ENCODE results near the gene GALNT10. TPM values are rescaled to one million over a fixed set of nuclear protein-coding genes. Genes with fewer than 3 reads are reported as not detected.

The GALNT10 gene
- total RNA-seq, 2 experiments from 2014 or later, result 12.9 to 15.2 TPM

DNA sequence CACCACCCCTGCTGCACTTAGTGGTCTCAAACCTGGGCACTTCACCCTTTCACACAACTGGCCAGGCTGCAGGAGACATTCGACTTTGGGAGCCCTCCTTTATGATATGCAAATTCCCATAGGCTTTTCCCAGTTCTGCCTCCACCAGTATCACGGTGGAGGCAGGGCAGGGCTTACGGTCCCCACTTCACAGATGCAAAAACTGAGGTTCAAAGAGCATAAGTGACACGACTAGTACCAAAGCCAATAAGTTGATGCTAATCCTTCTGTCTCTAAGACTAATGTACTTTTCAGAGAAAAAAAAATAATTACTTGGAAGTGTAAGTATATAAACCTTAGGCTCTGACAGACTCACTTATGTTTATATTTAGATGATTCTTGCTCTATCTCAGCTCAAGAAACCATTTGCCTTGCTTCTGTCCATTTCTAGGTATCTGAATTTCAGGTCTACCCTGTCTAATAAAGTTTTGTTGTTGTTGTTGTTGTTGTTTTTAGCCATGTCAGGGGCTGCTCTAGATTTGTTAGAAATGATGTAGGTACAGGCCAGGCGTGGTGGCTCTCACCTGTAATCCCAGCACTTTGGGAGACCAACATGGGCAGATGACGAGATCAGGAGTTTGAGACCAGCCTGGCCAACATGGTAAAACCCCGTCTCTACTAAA, 10.7 kb downstream of the GALNT10 start:
- peaks cover 13% of the 10 kb centered on the region for H3K36me3 Mint-ChIP-seq (ENCODE audit: low read depth)
- intact Hi-C loops (cut with micrococcal nuclease), result no loop called here
- peak overlapping the region; percentile 17 for H3K27ac Mint-ChIP-seq
- ATAC-seq (no peak), DNase-seq (no peak)
- ChIA-PET CTCF (interaction anchor here (1.2 to 3.6 kb wide), 3 partner anchors 10 to 165 kb away, joined by 3 to 14 read pairs (median 7); partner anchors contain the start of gene GALNT10), POLR2A (interaction anchor here (1.0 to 3.0 kb wide), 2 partner anchors 11 to 14 kb away, joined by 3 to 18 read pairs; partner anchors contain the start of gene GALNT10)
- H3K27me3 Mint-ChIP-seq, result no peaks in the 10 kb centered on the region
- H3K9me3 Mint-ChIP-seq, result no peaks in the 10 kb centered on the region
- peaks cover 76% of the 10 kb centered on the region for H3K4me1 Mint-ChIP-seq (ENCODE audit: low read depth)
- TF ChIP-seq, protein P1, sequence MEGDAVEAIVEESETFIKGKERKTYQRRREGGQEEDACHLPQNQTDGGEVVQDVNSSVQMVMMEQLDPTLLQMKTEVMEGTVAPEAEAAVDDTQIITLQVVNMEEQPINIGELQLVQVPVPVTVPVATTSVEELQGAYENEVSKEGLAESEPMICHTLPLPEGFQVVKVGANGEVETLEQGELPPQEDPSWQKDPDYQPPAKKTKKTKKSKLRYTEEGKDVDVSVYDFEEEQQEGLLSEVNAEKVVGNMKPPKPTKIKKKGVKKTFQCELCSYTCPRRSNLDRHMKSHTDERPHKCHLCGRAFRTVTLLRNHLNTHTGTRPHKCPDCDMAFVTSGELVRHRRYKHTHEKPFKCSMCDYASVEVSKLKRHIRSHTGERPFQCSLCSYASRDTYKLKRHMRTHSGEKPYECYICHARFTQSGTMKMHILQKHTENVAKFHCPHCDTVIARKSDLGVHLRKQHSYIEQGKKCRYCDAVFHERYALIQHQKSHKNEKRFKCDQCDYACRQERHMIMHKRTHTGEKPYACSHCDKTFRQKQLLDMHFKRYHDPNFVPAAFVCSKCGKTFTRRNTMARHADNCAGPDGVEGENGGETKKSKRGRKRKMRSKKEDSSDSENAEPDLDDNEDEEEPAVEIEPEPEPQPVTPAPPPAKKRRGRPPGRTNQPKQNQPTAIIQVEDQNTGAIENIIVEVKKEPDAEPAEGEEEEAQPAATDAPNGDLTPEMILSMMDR (IDR thresholded peaks at IDR 0.05), result no peak
- H3K4me3 Mint-ChIP-seq, result no peak overlapping the region

DNA sequence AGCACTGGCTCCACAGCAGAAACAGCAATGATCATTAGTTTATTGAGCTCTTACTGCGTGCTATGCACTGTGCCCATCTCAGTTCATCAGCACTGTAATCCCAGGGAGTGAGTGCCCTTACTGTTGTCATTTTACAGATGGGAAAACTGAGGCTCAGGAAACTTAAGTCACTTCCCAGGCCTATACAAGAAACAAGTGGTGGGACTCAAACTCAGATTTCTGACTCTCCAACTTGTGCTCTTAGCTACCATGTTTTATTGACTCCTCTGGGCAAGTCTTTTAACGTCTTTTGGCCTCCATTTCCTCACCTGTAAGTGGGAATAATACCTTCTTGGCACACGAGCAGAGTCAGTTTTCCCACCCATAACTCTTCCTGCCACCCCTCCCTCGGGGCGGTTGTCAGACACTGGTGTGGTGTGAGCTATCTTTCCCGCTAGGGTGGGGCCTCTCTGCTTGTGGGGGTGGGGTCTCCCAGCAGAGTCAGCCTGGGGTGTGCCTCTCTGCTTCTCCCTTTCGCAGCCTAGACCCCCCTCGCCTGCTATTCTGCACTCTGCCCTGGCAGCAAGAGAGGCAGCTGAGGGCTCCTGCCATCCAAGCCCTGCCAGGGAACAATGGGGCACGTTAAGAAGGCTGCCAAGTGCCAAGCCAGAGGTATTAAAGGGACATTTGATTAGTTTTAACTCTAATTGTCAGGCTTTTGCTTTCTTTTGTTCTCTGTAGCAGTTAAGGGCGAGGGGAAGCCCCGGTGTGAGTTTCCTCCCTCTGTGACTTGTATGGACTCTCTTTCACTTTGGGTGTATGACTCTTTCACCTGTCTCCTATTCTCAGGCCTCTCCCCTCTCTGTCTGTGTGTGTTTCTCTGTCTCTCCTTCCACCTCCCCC, 12.1 kb downstream of the GALNT10 start:
- Mint-ChIP-seq H3K27me3 (no peaks in the 10 kb centered on the region), H3K9me3 (no peaks in the 10 kb centered on the region), H3K4me3 (peak overlapping the region; percentile 64), H3K4me1 (ENCODE audit: low read depth) (peaks cover 67% of the 10 kb centered on the region), H3K36me3 (ENCODE audit: low read depth) (peaks cover 4% of the 10 kb centered on the region), H3K27ac (peak overlapping the region; percentile 90)
- intact Hi-C loops (cut with micrococcal nuclease), result no loop called here
- ATAC-seq (peak; percentile 83), DNase-seq (peak; percentile 81)
- TF ChIP-seq, protein P1 (IDR thresholded peaks at IDR 0.05), result no peak
- CTCF ChIA-PET, result interaction anchor here (0.9 to 3.6 kb wide), 6 partner anchors 9 to 202 kb away, joined by 3 to 14 read pairs (median 4); partner anchors contain the start of gene GALNT10
- POLR2A ChIA-PET, result interaction anchor here (1.3 to 3.0 kb wide), 3 partner anchors 10 to 13 kb away, joined by 4 to 18 read pairs (median 6); partner anchors contain the start of gene GALNT10

DNA sequence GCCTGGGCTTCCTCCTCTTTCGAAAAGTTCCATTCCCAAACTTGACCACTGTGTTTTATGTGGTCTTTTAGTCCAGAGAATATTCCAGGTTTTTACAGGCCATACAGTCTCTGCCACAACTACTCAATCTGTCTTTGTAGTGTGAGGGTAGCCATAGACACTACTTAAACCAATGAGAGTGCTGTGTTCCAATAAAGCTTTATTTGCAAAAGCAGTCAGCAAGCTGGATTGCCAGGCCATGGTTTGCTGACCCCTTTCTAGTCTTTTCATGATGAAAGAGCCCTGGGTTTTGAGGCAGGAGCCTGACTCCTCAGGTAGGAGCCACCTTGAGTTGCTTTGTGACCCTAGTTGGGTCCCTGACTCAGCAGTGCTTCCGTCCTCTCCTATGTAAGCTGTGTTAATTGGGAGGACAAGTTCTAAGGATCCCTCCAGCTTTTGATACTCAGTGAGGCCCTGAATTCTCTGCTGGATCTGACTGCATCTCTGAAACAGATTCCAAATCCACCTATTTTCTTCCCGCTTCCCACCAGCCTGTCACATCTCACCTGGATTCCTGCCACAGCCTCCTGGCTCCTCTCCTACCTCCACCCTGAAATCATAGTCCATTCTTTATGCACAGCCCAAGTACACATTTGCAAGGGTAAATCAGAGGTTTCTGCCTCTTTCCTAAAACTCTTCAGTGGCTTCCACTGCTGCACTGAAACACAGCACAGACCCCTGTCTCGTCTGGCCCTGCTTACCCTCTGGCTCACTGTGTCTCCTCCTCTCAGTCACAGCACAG, 13.5 kb downstream of the GALNT10 start:
- Mint-ChIP-seq H3K27me3 (no peaks in the 10 kb centered on the region), H3K4me3 (no peak overlapping the region), H3K36me3 (ENCODE audit: low read depth) (peaks cover 4% of the 10 kb centered on the region), H3K4me1 (ENCODE audit: low read depth) (peaks cover 53% of the 10 kb centered on the region), H3K9me3 (no peaks in the 10 kb centered on the region), H3K27ac (peak overlapping the region; percentile 90)
- DNase-seq, result no peak
- TF ChIP-seq, protein P1 (IDR thresholded peaks at IDR 0.05), result no peak
- CTCF ChIA-PET, result interaction anchor here (1.9 to 3.6 kb wide), 2 partner anchors 10 to 13 kb away, joined by 5 to 14 read pairs; partner anchors contain the start of gene GALNT10
- intact Hi-C loops (cut with micrococcal nuclease), result no loop called here
- POLR2A ChIA-PET, result interaction anchor here (1.2 to 3.0 kb wide), 3 partner anchors 9 to 14 kb away, joined by 4 to 18 read pairs (median 4); partner anchors contain the start of gene GALNT10
- no peak for ATAC-seq

DNA sequence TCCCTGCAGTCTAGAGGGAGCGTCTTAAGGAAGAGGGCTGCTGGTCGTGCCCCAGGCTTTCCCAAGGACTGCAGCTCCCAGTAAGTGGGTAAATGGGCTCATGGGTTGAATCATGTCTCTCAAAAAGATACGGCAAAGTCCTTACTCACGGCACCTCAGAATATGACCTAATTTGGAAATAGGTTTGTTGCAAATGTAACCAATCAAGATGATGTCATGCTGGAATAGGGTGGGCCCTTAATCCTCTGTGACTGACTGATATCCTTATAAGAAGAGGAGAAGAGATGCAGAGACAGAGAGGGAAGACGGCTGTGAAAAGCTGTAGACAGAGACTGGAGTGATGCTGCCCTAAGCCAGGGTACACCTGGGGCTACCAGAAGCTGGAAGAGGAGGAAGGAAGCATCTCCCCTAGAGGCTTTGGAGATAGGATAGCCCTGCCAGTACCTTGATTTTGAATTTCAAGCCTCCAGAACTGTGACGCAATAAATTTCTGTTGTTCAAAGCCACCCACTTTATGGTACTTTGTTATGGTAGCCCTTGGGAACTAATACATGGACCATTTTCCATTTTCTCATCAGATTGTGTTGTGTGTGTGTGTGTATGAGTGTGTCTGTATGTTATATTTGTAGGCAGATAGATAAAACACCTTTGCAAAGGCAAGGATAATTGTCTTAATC, 15.0 kb downstream of the GALNT10 start:
- Mint-ChIP-seq H3K4me1 (ENCODE audit: low read depth) (peaks cover 41% of the 10 kb centered on the region), H3K27me3 (no peaks in the 10 kb centered on the region), H3K36me3 (ENCODE audit: low read depth) (peaks cover 2% of the 10 kb centered on the region), H3K27ac (no peak overlapping the region), H3K4me3 (no peak overlapping the region), H3K9me3 (no peaks in the 10 kb centered on the region)
- intact Hi-C loops (cut with micrococcal nuclease), result no loop called here
- ATAC-seq (no peak), DNase-seq (no peak)
- CTCF ChIA-PET, result interaction anchor here (0.6 to 1.5 kb wide), 3 partner anchors 16 to 133 kb away, joined by 3 to 4 read pairs (median 4); no protein-coding TSS in a partner anchor
- TF ChIP-seq, protein P1 (IDR thresholded peaks at IDR 0.05), result no peak
- POLR2A ChIA-PET, result interaction anchor here (0.9 to 2.4 kb wide), 2 partner anchors 15 to 60 kb away, joined by 3 to 14 read pairs; partner anchors contain the start of gene GALNT10

All from activated CD8-positive, alpha-beta T cell treated with anti-CD3 and anti-CD28 coated beads for 36 hours (primary cell).